HG02943 (cell line): ENCODE results near the gene UNC13C.
"Not testable (repeated sequence)": the region's sequence is repeated elsewhere in the genome, so short reads cannot be mapped to it uniquely, and the experiment has no call there.

Source experiments
- ATAC-seq: cut with Tn5 transposase; IDR thresholded peaks from one replicate; pipeline ENCODE4 v1.9.1; 2021; ENCODE audit warnings: mild to moderate bottlenecking, low read depth, moderate library complexity; ENCODE audit not compliant: unreplicated experiment

Gene UNC13C

GRCh38 chr15:53978253-53978906 lies at the start of gene UNC13C:
Gene UNC13C, plus strand, starts transcription at chr15:53978441. Its CDS starts 34,463 bp downstream, at chr15:54012904.
- ATAC-seq, result no peak

GRCh38 chr15:53936137-53936536 lies 42.1 kb upstream of the UNC13C start:
- no peak for ATAC-seq

GRCh38 chr15:53937632-53938031 lies 40.6 kb upstream of the UNC13C start:
- not testable (repeated sequence) for ATAC-seq

GRCh38 chr15:53950572-53950971 lies 27.7 kb upstream of the UNC13C start:
- no peak for ATAC-seq

GRCh38 chr15:53955396-53955795 lies 22.8 kb upstream of the UNC13C start:
- ATAC-seq, result no peak

GRCh38 chr15:53962646-53963561 lies 15.3 kb upstream of the UNC13C start:
- ATAC-seq, result no peak

- ATAC-seq, result no peak
Measured at GRCh38 chr15:53963801-53964200, 14.4 kb upstream of the UNC13C start.

GRCh38 chr15:53974121-53974520 lies 4.1 kb upstream of the UNC13C start:
- ATAC-seq, result no peak

- no peak for ATAC-seq
Measured at GRCh38 chr15:53974813-53975212, 3.4 kb upstream of the UNC13C start.

- no peak for ATAC-seq
Measured at GRCh38 chr15:53976844-53977392, 1.3 kb upstream of the UNC13C start.

- ATAC-seq, result no peak
Measured at GRCh38 chr15:53979051-53979788, 979 bp downstream of the UNC13C start.

- ATAC-seq, result no peak
Measured at GRCh38 chr15:53980021-53980420, 1.8 kb downstream of the UNC13C start.

GRCh38 chr15:53982071-53982680 lies 3.9 kb downstream of the UNC13C start:
- ATAC-seq, result no peak

- no peak for ATAC-seq
Measured at GRCh38 chr15:53982876-53983275, 4.6 kb downstream of the UNC13C start.

- ATAC-seq, result no peak
Measured at GRCh38 chr15:53984221-53984620, 6.0 kb downstream of the UNC13C start.

GRCh38 chr15:53985562-53985961 lies 7.3 kb downstream of the UNC13C start:
- no peak for ATAC-seq

GRCh38 chr15:53987480-53987879 lies 9.2 kb downstream of the UNC13C start:
- no peak for ATAC-seq

- ATAC-seq, result no peak
Measured at GRCh38 chr15:54007256-54007655, 29.0 kb downstream of the UNC13C start.

- ATAC-seq, result no peak
Measured at GRCh38 chr15:54011656-54012055, 33.4 kb downstream of the UNC13C start.

- no peak for ATAC-seq
Measured at GRCh38 chr15:54014067-54014655, 35.9 kb downstream of the UNC13C start.
